Breast epithelium (tissue), 3 donors: ENCODE measurements around the gene TCERG1L.

Experiments used
- CTCF ChIP-seq, 3 donors: fragments of 450-650 bp; IDR thresholded peaks; one replicate each; pipeline ENCODE4 v1.5.1; 2016 to 2017; ENCODE audit warnings: antibody characterized with exemption in 3 of 3, mild to moderate bottlenecking in 3 of 3, moderate library complexity in 3 of 3
- POLR2A ChIP-seq: fragments of 450-650 bp; IDR thresholded peaks from one replicate; pipeline ENCODE4 v1.6.1; 2016; ENCODE audit warnings: antibody characterized with exemption, mild to moderate bottlenecking, moderate library complexity
- POLR2AphosphoS5 ChIP-seq, 3 donors: sonication (generic); formaldehyde crosslinking; IDR thresholded peaks; one replicate each; pipeline ENCODE4 v1.6.1; 2017; ENCODE audit warnings: antibody characterized with exemption in 3 of 3

GRCh38 chr10:131110241-131110783 lies 201.2 kb downstream of the TCERG1L start:
- TF ChIP-seq CTCF (IDR thresholded peaks at IDR 0.05) (no peak), POLR2A (no peak), POLR2AphosphoS5 (IDR thresholded peaks at IDR 0.05) (no peak)
